Stromal cell of bone marrow (primary cell): Measurements from ENCODE around the gene HAND1.

ENCODE experiments used
- DNase-seq: peaks from one replicate; pipeline ENCODE4 v3.0.0-alpha.2; 2012; ENCODE audit warnings: low read depth

Gene HAND1

DNA sequence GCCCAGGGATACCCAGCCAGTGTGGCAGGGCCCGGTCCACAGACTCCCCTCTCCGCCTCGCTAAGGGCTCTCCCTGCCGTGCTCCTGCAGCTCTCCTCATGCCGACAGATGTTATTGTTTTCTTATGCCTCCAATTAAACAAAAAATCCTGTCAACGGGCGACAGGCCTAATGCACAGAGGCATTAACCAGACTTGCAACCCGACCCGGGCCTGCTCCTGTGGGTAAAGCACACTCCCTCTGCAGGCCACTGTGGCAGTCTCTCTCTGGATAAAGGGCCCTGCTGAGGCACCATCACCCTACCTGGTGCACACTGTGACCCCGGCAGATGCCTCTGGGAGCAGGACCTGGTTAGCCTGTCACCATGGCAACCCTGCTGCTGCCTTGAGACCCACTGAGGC lies 27.5 kb upstream of the HAND1 start:
- DNase-seq = no peak

DNA sequence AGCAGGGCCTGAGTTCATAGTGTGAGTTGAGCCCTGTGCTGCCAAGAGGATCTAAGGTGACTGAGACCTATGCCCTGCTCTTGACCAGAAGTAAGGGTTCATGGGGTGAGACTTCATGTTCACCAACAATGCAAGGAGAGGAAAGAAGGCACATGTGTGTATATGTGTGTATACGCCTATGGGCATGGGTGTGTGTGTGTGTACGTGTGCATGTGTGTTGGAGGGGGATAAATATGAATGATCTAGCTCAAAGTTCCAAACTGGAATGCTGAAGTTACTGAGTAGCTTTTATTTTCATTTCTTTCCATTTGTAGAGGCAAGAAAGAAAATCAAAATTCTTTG lies 25.6 kb upstream of the HAND1 start:
- no peak for DNase-seq

DNA sequence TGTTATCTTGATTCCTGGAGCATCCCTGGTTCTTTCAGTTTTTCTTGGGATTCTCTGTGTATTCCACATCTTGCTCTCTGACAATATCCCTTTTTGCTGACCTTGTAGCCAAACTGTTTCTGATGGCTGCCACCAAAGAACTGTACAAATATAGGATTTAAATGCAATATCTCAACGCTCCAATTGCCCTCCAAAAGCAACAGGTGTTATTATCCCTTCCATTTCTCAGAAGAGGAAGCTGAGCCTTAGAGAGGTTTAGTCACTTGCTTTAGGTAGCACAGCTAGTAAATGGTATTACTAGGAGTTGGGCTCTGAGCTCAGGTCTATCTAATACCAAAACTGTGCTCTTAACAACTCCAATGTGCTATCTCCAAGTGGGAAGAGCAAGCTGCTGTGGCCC lies 24.2 kb upstream of the HAND1 start:
- DNase-seq = no peak

DNA sequence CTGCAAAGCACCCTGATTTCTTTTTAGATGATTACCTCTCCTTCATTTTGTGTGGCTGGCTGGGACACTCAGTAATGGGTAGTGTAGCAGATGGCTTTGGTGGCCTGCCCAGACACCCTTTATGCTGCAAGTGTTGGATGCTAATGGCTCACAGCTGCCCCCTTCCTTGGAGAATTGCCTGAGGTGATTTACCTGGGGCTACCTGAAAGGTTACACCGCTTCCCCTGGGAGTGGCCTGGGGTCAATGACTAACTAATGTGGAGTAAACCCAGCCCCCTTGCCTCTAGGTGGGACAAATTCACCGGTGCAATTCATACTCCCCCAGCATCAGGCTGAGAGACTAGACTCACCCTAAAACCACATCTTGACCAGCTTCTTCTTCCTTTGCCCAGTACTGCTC lies 23.5 kb upstream of the HAND1 start:
- no peak for DNase-seq

DNA sequence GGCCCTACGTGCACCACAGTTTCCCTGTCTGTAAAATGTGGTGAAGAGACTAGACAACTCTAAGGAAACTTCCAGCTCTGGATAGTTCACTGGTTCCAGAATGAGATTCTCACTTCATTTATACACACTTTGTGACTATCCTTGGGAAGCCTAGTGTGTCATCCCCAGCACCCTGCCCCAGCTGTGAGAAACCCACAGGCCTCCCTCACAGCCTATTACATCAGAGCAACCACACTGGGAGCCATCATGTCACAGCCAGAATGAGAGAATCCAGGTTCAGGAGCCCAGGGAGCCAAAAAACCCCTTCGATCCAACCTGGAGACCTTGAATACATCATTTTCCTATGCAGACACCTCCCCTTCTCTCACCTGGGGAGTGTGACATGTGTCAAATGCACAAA lies 21.0 kb upstream of the HAND1 start:
- no peak for DNase-seq

DNA sequence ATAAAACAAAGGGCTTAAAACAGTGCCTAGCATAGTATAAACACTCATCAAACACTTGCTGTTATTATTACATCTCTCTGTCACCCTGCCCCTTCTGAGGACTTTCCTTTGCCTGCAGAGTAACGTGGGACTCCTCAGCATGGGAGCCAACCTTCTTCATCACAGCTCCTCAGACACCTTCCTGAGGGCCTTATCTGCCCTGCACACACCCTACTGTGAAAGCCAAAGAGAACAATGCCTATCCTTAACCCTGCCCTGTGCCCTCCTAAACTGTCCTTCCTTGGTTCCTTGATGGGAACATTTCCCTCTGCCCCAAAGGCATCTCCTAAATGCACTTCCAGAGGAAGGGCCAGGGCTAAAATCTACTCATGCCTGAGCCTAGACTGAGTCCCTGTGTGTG lies 20.6 kb upstream of the HAND1 start:
- no peak for DNase-seq

DNA sequence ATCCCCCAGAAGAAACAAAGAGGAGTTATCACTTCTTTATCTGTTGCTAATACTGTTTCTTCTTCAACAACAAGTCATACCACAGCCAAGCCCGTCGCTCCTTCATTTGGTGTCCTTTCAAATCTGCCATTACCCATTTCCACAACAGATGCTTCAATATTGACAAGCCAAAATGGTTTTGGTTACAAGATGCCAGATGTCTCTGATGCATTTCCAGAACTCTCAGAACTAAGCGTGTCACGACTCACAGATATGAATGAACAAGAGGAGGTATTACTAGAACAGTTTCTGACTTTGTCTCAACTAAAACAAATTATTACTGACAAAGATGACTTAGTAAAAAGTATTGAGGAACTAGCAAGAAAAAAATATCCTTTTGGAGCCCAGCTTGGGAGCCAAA lies 16.0 kb upstream of the HAND1 start:
- DNase-seq = no peak

DNA sequence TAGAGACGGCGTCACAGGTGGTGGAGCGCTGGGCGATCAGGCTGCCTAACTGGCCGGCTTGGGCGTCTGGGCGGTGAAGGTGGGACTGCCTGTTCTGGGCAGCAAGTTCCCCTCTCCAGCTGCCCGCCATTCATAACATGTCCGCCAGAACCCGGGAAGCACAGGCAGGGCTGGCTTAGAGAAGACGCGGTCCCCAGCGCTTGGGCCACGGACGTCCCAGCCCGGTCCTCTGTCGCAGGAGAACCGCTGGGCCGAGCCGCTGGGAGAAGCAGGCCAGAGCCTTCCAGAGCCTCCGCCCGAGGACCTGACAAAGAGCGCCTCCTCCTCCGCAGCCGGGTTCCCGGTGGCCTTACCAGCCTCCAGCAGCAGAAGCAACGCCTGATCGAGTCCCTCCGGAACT lies 15.2 kb upstream of the HAND1 start:
- DNase-seq = no peak

DNA sequence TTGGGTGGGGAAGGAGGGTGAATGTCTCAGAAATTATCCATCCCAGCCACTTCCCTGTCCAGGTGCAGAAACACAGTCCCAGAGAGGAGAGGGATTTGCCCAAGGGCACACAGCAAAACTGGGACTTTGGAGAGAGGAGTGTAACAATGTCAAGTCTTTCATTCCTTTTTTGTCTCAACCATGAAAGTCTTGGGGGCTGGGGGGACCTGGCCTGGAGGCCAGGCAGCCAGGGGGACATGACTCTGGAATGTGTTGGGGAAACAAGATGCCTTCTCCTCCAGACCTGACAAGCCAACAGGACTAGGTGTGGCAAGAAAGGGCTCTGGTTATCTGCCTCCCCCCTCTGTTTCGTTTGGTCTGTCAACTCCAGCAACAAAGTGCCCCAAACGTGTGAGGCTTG lies 13.9 kb upstream of the HAND1 start:
- DNase-seq = no peak

DNA sequence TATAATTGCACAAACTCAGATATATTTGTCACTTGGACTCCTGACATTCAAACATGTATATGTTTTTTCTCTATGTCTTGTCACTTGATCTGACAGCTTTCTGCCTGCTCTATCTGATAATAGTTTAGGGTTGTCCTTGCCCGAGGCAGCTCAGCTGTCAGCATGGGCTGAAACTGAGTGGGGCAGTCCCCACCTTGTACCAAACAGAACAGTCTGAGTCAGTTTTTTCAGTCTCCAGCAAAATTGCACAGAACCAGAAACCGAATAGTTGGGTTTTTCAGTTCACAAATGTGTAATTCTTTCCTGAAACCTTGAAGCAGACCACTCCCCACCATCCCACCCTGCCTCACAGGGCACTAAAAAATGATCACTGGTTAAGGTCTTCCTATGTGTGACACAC lies 9.5 kb upstream of the HAND1 start:
- DNase-seq = no peak

DNA sequence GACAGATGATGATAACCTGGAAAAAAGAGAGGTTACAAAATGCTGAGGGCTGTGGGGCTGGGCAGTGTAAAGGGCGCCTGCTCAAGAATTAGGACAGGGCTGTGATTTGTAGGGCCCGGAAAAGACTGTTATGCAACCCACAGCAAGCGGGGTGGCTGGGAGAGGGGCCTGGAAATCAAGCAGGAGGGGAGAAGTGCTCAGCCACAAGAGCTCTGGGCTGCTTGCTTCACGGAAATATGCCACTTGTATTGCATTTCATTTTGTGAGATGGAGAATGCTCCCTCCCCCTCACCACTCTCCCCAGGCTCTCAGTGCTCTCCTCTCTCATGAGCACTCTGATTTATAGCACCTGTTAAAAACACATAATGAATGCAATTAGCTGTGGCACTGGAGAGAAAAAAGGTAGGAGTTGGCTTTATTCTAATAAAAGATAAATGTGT lies 8.4 kb upstream of the HAND1 start:
- DNase-seq = no peak

DNA sequence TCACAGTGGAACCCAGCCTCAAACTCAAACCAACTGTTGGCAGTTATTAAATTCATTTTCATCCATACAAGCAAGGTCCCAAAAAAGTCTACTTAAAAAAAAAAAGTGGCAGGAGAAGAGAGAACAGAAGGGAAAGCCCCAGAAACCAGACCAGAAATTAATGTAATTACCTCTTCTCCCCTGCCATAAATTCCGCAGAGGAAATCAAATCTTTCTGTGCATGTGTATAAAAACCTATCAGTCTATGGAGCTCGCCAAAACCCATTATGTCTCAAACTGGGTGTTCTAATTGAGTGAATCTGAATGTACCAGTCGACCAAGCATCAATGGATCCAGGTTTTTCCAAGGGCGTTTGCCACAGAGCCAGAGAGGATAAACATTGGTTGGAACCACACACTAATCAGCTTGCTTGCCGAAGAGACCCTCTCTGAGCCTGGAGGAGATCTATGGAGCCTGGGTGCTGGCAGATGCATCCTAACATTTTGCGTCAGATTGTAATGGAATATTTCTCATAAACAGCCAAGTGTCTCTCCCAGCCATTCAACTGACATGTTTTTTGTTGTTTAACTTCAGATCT lies 7.9 kb upstream of the HAND1 start:
- DNase-seq = no peak

DNA sequence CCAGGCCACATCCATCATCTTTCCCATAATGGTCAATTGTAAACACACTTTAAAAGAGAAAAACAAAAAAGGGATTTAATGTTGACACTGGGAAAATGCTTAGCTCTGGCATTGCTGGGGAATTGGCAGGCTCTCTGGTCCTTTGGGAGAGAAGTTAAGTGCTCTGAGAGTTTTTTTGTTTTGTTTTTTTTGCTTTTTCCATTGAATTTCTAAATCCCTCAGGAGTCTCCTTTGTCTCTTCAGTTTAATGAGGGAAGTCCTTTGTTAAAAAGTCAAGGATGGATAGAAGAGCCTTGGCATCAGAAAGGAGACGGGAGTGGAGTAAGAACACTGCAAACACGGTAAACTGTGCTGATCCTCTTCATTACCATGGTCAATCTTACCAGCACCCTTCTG lies 7.1 kb upstream of the HAND1 start:
- no peak for DNase-seq

DNA sequence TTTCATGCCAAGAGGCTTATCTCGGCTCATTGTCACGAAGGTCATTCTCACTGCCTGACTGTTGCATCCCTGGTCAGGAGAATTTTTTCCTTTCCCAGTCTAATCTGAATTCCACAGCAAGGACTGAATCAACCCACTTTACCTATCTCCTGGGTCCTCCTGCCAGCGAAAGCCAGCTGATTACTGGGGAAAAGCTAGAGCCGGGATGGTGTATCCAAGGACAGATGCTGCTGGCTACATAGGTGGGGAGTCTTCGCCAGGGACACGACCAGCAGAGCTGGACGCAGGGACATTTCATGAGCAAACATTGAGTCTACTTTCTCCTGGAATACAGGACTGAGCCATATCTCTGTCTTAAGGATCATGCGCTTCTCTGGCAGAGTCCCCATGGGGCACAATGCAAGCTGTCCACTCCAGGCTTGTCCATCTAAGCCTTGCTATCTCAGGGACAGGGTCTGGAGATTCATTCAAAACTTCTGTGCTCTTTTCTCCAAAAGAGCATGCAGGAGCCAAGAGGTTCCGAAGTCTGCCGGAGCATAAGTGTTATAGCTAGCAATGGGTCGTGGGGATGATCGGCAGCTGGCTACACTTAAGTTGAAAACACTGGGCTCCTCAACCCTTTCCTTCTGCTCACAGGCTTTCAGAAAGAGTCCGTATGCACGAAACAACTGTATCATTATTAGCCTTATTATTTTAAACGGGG lies 6.5 kb upstream of the HAND1 start:
- no peak for DNase-seq

DNA sequence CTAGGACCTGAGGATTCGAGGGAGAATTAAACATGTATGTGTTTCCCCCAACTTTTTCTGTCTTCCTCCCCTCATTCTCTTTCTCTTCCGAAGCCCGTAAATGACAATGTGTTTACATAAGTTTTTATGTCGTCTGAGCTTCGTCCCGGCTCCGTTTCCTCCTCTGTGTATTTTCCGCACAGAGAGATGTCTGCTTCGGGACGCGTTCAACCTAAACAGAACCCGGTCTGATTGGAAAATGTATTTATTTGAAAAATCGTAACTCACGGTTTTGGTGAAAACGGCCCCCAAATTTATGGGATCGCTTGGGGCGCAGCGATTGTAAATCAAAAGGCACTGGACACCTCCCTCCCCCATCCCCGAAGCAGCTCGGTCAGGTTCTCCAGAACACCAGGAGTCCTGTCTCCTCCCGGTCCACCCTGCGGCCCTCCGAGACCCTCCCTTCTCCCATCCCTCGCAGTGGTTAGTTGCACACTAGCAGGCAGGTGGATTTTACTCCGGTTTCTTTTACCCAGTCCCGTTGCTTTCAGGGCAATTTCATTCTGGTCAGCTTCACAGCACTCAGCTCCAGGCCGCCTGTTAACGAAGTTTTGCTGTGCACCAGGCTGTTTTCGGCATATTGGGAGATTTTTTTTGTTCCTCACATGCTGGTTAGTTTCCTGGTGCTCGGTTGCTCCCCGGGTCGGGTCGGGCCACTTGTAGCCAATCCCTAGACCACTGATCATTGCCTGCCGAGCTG lies 5.8 kb upstream of the HAND1 start:
- no peak for DNase-seq

DNA sequence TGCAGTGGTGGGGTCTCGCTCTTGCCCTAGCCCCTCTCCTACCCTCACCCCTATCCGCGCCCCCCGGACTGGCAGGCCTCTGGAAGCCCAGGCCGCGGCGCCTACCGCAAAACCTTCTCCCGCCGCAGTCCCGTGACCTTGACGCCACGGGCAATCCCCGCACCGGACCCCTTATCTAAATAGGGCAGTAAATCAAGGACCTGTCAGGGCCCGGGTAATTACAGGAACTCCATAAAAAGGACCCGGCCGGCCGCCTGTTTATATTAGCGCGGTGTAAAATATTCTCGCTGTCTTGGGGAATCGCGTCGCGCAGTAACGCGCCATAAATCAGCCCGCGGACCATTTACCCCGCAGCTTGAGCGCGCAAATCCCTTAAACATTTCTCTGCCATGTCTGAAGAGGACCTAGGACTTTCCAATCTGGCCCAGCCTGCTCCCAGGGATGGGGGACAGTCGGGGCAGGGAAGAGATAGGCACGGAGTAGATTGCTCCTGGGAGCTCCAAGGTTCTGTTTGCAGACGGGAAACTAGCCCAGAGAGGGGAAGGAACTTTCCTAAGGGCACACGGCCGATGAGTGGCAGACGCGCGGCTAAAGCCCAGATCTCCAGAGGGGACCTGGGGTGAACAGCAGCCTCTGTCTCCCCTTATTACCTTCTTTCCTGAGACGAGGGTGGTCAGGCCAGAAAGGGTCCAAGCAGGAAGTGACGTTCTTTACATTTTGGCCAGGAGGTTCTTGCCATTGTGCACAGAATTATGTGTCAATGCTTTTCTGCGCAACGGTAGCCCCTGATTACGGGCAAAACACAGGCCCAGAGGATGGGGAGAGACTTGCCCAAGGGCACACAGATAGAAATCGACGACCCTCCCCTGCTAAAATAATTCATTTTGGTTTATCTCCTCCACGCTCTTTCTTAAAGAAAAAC lies 4.8 kb upstream of the HAND1 start:
- DNase-seq = no peak

DNA sequence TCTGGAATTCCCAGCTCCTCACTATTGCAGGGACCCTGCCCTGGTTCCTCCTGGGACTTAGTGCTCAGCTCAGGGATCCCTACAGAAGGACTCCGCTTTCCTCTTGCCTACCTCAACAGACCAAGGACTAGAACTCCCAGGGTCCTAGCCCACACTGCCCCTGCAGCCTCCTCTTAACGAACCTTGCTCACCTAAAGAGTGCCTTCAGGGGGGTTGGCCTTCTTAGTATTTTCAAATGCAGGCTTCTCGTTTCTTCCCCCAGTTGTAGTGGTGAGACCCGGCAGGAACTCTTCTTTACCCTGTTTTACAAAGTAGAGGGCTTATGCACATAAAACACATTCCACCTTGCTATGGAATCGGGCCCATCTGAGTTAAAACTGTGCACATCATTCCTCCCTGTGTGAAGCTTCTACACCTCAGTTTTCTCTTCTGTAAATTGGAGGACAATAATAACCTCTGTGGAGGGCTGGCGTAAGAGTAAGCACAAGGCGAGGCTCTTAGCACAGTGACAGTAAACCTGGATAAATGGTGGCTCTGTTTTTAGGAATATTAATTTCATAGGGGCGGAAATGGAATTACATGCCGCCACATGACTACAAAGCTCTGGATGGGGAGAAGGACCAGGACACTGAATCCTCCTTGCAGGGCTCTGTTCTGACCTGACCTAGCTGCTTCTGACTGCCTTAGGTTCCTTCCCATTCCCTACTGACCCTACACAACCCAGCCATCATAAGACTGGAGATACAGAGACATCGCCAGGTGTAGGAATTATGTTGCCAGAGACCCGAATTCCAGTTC lies 3.8 kb upstream of the HAND1 start:
- DNase-seq = no peak

DNA sequence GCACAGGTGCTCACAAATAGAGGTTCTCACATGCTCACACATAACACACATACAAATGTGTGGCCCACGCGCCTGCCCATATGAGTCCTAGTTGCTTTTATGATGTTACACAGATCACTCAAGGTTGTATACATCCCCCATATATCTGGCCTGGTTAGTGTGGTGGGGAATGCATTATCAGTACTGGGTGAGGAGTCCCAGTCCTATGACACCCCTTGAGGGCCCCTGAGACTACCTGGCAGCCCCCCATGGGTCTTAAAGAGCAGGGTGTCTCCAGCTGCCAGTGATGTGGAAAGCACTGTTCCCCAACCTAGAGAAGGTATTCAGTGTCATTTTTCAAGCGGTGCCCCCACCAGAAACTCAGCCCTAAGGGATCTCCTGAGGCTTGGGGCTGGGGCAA lies 2.8 kb upstream of the HAND1 start:
- DNase-seq = no peak

DNA sequence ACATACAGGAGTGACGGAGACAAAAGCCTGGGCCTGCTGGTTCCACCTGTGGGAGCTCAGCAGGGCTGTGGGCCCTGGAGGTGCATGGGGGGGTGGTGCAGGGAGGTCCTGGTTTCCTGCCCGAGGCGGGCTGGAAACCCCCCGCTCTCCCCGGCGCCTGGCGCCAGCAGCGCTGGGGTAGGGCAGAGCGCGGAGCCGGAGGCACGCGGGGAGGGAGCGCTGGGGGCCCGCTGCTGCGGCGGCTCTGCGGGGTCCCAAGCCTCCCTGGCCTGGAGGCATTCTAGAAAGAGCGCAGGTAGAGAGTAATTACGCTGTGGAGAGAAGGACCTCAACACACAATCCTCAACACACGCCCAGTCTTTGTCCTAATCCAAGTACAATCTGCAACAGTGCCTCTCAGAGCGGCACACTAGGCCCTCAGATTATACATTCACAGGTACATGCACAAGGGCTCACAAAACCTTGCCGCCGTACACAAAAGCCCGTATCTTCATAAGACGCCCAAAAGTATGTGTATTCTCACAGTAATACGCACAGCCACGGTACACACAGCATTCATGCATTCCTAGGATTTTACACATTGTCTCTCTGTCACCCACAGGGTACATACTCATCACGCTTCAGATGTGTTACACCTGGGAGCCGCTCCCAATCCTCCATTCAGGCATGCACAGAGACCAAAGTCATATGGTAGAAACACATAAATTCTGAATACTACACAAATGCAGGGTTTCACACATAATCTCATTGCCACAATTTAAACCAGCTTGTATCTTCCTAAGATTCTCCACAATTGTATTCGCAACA lies 2.1 kb upstream of the HAND1 start:
- no peak for DNase-seq

DNA sequence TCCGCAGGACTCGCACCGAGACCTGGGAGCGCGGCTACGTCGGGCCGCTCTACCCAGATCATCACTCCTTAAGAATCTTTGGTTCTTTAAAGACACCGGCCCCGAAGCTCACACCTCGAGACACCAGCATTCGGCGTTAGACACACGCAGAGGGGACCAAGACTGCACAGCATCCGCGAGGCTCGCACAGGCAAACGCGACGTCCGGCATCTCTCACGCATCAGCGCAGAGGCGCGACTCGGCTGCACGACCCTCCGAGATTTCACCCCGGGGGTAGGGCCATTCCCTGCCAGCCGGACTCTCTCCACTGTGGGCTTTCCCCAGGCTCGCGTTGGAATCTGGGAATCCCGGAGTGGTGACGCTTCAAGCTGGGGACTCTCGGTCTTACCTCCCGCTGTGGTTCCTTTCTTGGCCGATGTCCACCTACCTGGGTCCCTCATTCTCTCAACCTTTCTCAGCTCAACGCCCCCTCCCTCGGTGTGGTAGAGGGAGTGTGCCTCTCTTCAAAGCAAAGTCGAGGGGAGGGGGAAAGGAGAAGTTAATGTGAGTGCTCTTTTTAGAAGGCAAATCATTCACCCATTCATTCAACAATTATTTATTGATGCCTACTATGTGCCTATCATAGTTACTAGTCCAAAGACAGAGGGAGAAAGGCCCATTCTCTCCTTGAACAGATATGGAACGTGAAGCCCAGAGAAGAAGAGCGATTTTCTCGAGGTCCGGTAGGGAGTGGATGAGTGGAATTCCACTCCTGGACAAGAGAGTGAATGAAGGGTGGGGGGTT lies 1.3 kb upstream of the HAND1 start:
- no peak for DNase-seq
